Natural killer cell (primary cell): ENCODE measurements around the gene CRY2. TPM values are rescaled to one million over a fixed set of nuclear protein-coding genes. Genes with fewer than 3 reads are reported as not detected.

Experiments used
- ATAC-seq, 3 donors: fragments of 150-1000 bp in 2 of 3; fragments of 200-7000 bp in 1 of 3; cut with Tn5 transposase; 1 replicate in 1 of 3; 2 replicates in 2 of 3; pipeline ENCODE4 v1.10.0; 2021; ENCODE audit warnings: mild to moderate bottlenecking in 2 of 3, moderate library complexity in 2 of 3
- DNase-seq, 2 donors: peaks; one replicate each; pipeline versions ENCODE4 v3.0.0 to v3.0.0-alpha.2; 2013 to 2021; ENCODE audit warnings: mixed read lengths in 1 of 2
- H3K27ac ChIP-seq: one replicate; pipeline ENCODE4 v1.5.1; 2013; ENCODE audit warnings: mild to moderate bottlenecking, low read length
- H3K27me3 ChIP-seq: one replicate; pipeline ENCODE4 v1.6.1; 2013; ENCODE audit warnings: low read length; ENCODE audit not compliant: control insufficient read depth, insufficient read depth
- H3K36me3 ChIP-seq: one replicate; pipeline ENCODE4 v1.6.1; 2013; ENCODE audit warnings: low read length; ENCODE audit not compliant: control insufficient read depth, insufficient read depth
- H3K4me1 ChIP-seq: one replicate; pipeline ENCODE4 v1.6.1; 2013; ENCODE audit warnings: low read length; ENCODE audit not compliant: control insufficient read depth, insufficient read depth
- H3K4me3 ChIP-seq: one replicate; pipeline ENCODE4 v1.5.1; 2013; ENCODE audit warnings: low read length
- H3K9me3 ChIP-seq: one replicate; pipeline ENCODE4 v1.6.1; 2013; ENCODE audit warnings: low read length; ENCODE audit not compliant: control insufficient read depth, insufficient read depth
- H3K27ac Mint-ChIP-seq, 2 donors: one replicate each; pipeline ENCODE4 v1.8.0; 2022; ENCODE audit warnings: mild to moderate bottlenecking in 2 of 2, mixed read lengths in 2 of 2, moderate library complexity in 1 of 2
- H3K27me3 Mint-ChIP-seq, 2 donors: one replicate each; pipeline ENCODE4 v1.8.0; 2022; ENCODE audit warnings: low read depth in 2 of 2, mixed read lengths in 2 of 2
- H3K36me3 Mint-ChIP-seq: one replicate; pipeline ENCODE4 v1.8.0; 2022; ENCODE audit warnings: mixed read lengths
- H3K4me1 Mint-ChIP-seq, 2 donors: one replicate each; pipeline ENCODE4 v1.8.0; 2022; ENCODE audit warnings: mixed read lengths in 2 of 2
- H3K4me3 Mint-ChIP-seq: one replicate; pipeline ENCODE4 v1.8.0; 2022; ENCODE audit warnings: mild to moderate bottlenecking, moderate library complexity, mixed read lengths
- H3K9me3 Mint-ChIP-seq, 2 donors: one replicate each; pipeline ENCODE4 v1.8.0; 2022; ENCODE audit warnings: mixed read lengths in 2 of 2
- CTCF ChIP-seq: fragments of 200-600 bp; IDR thresholded peaks from one replicate; pipeline ENCODE4 v1.8.0; 2022; ENCODE audit warnings: antibody characterized with exemption
- WGBS: methylation state at CpG from one replicate; pipeline ENCODE4 v1.1.7; 2013; ENCODE audit warnings: missing lambda C conversion rate; ENCODE audit not compliant: insufficient coverage; 5-methylcytosine and 5-hydroxymethylcytosine counted together
- intact Hi-C: fragments of 100-400 bp; cut with micrococcal nuclease; formaldehyde crosslinking; loops from one replicate; pipeline ENCODE4 v1.14.2; 2022
- total RNA-seq, 4 donors: library from RNA; stranded (reverse); fragments of 120-200 nt in 1 of 4; gene quantifications; one replicate each; pipeline versions ENCODE4 v1.2.3 to v1.2.4, GENCODE V29; 2013 to 2022

CRY2 gene
- total RNA-seq, 3 donors from 2014 or later (not counting 1 experiment from before 2014, with no cell fraction given), result 124 to 214 (median 141) TPM

DNA sequence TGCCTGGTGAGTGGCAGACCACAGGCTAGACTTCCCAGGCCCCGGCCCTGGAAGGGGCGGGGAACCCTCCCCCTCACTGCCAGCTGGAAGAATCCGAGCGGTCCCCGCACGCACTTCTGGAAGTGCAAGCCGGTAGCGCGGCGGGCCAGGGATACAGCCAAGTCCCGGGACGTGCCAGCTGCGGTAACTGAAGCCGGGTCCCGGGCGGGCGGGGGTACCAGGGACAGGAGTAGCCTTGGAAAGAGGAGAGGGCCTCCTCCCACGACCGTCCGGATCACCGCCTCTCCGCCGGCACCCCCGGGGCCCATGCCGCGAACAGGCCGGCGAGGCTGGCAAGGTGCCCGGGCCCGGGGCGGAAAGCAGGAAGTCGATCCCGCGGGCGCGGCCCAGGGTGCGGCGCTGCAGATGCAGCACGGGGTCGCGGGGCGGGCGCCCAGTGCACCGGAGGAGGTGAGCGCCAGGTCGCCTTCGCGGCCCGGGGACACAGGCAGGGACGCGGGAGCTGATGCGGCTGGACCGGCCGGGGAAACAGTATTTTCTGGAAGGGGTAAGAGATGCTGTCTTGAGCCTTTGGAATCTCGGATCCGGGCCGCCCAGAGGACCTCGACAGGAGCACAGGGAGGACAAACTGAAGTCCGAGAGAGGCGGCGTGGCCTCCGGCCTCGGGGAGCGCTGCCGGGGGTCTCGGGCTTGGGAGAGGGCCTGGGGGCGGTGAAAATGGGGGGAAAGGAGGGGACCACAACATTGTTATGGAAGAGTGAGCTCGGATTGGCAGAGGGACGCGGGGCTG is 43.1 kb upstream of the CRY2 start:
- Mint-ChIP-seq H3K9me3 (no peaks in the 10 kb centered on the region), H3K27me3 (no peaks in the 10 kb centered on the region), H3K27ac (peak overlapping the region; percentile 74 to 94), H3K4me3 (peak overlapping the region; percentile 94), H3K4me1 (peaks cover 30 to 46% of the 10 kb centered on the region in 2 donors), H3K36me3 (no peaks in the 10 kb centered on the region)
- ATAC-seq (peak; percentile 8 to 31 (median 16)), DNase-seq (peak; percentile 55 to 80)
- WGBS, result 2% methylated on average over 70 of the region's 70 CpGs
- intact Hi-C loops, result no loop called here
- H3K9me3 ChIP-seq, result no peaks in the 10 kb centered on the region
- peaks cover 3% of the 10 kb centered on the region for H3K36me3 ChIP-seq
- H3K27ac ChIP-seq, result peak overlapping the region; percentile 86
- TF ChIP-seq CTCF, result no peak
- H3K4me1 ChIP-seq, result peaks cover 38% of the 10 kb centered on the region
- H3K27me3 ChIP-seq, result no peaks in the 10 kb centered on the region
- peak overlapping the region; percentile 99 for H3K4me3 ChIP-seq

- Mint-ChIP-seq H3K9me3 (no peaks in the 10 kb centered on the region), H3K36me3 (no peaks in the 10 kb centered on the region), H3K4me1 (peaks cover 37 to 53% of the 10 kb centered on the region in 2 donors), H3K4me3 (peak within 1 kb of the TSS; percentile 94), H3K27ac (peak within 1 kb of the TSS; percentile 74 to 94), H3K27me3 (no peaks in the 10 kb centered on the region)
- ATAC-seq (peak; percentile 97 to 99 (median 98)), DNase-seq (peak; percentile 95 to 97)
- Histone ChIP-seq H3K4me1 (peaks cover 38% of the 10 kb centered on the region), H3K36me3 (peaks cover 5% of the 10 kb centered on the region), H3K4me3 (peak within 1 kb of the TSS; percentile 99), H3K9me3 (no peaks in the 10 kb centered on the region), H3K27ac (peak within 1 kb of the TSS; percentile 86), H3K27me3 (no peaks in the 10 kb centered on the region)
- no peak for TF ChIP-seq CTCF
- WGBS, result under 1% methylated on average over 49 of the region's 49 CpGs
- intact Hi-C loops, result loop anchor here (1.0 kb wide), 1 partner anchor 42 kb away; the partner anchor contains the start of gene CRY2
Observed at GRCh38 chr11:45804761-45805304, 42.4 kb upstream of the CRY2 start, which contains the start of gene SLC35C1. Gene SLC35C1 (plus strand): TSS chr11:45805149. CDS start chr11:45805802, 653 bp downstream.

DNA sequence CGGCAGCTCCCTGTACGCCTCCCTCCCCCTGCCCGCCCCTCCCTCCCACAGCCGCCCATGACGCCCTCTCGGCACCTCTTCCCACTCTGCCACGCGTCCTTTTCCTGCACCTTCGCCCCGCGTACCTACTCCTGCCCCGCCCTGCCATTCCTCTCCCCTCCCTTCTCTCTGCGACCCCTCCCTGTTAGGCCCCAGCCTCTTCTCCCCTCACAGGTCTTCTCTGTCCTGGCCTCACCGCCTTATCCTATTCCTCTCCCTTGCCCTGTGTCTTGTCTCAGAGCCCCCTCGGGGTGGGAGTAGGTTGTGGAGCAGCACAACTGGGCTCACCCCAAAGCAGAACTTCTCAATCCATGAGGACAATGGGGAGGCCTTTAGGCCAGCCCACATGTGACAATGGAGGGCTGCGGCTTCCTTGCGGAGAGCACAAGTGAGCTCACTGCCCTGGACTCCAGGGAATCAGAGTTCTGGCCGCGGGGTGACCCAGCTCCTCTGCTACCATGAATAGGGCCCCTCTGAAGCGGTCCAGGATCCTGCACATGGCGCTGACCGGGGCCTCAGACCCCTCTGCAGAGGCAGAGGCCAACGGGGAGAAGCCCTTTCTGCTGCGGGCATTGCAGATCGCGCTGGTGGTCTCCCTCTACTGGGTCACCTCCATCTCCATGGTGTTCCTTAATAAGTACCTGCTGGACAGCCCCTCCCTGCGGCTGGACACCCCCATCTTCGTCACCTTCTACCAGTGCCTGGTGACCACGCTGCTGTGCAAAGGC is 41.8 kb upstream of the CRY2 start:
- H3K4me1 Mint-ChIP-seq, result peaks cover 40 to 57% of the 10 kb centered on the region in 2 donors
- no peak for TF ChIP-seq CTCF
- H3K27me3 Mint-ChIP-seq, result no peaks in the 10 kb centered on the region
- 28% methylated on average over 29 of the region's 29 CpGs for WGBS
- no peak for DNase-seq
- no peaks in the 10 kb centered on the region for H3K36me3 Mint-ChIP-seq
- Histone ChIP-seq H3K27ac (peak overlapping the region; percentile 86), H3K27me3 (no peaks in the 10 kb centered on the region), H3K4me3 (peak overlapping the region; percentile 99), H3K36me3 (peaks cover 6% of the 10 kb centered on the region), H3K9me3 (no peaks in the 10 kb centered on the region), H3K4me1 (peaks cover 38% of the 10 kb centered on the region)
- intact Hi-C loops, result loop anchor here (1.0 kb wide), 1 partner anchor 42 kb away; the partner anchor contains the start of gene CRY2
- no peaks in the 10 kb centered on the region for H3K9me3 Mint-ChIP-seq
- H3K4me3 Mint-ChIP-seq, result peak overlapping the region; percentile 94
- ATAC-seq, result peak; percentile 42 to 55 (median 54)
- H3K27ac Mint-ChIP-seq, result peak overlapping the region; percentile 74 to 94
